Retinal pigment epithelial cell (primary cell): Measurements from ENCODE around the gene POLR3K.

Experiments
- DNase-seq: peaks from one replicate; pipeline ENCODE4 v3.0.0-alpha.2; 2010; ENCODE audit warnings: low read depth
- H3K4me3 ChIP-seq: 2 replicates; pipeline ENCODE4 v1.5.1; 2011; ENCODE audit warnings: mild to moderate bottlenecking, low read length, control low read depth, moderate library complexity
- CTCF ChIP-seq: conservative IDR thresholded peaks from 2 replicates; pipeline ENCODE4 v1.5.1; 2011; ENCODE audit warnings: low read depth, low read length, control low read depth, inconsistent platforms

POLR3K gene

DNA sequence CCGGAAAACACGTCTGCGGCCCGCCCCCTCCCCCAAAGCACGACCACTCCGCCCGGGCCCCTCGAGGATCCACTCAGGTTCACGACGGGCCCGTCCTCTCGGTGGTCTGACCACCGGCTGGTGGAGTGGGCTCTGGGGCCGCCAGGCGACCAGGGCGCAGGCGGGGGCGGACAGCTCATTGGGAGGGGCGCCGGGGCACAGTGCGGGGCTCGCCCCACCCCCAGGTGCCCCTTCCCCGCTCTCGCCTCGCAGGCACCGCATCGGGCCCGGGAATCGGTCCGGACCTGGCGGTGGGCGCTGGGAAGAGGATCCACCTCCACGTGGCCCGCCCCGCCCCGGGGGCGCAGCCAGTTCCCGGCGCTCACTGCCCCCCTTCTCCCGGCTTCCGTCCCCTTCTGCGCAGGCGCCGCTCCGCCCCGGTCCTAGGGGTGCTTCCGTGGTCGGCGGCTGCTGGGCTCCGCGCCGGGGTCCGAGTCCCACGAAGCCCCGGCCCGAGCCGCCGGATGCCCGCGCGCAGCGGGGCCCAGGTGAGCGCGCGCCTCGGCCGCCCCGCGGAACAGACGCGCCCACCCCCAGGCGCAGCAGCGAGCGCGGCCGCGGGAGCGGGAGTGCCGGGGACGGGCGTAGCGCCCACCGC, 24.5 kb upstream of the POLR3K start, which contains the start of gene MPG:
Gene MPG, plus strand, starts transcription at position 419 of the 637 bp plus-strand sequence. Its CDS starts 85 bp downstream, at position 504.
- TF ChIP-seq CTCF: no peak
- no peak for DNase-seq

DNA sequence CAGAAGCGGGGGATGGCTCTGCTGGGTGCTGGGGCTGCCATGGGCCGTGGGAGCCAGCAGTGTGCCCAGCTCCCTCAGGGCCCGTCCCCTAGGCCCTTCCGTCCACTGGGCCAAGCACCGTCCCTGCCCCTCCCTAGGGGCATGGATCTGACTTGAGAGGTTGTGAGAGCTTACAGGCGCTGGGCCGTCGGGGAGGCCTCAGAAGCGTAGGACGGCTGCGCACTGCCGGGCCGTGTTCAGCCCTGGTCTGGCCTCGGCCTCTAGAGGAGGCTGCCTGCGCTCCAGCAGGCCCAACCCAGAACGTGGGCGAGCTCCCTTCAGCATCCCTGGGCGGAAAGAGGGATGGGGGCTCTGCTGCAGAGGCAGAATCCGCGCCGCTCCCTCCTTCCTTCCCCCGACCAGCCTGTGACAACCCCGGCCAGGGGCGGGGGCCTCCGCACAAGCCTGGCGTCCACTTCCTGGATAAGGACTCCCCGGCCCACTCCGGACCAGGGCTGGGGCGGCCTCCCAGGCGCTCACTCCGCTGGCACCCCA, 23.9 kb upstream of the POLR3K start:
- TF ChIP-seq CTCF: no peak
- peak overlapping the region; percentile 57 for H3K4me3 ChIP-seq
- no peak for DNase-seq

More for the DNA sequence above, 24.5 kb upstream of the POLR3K start, which contains the start of gene MPG:
- H3K4me3 ChIP-seq: peak within 1 kb of the TSS; percentile 57

DNA sequence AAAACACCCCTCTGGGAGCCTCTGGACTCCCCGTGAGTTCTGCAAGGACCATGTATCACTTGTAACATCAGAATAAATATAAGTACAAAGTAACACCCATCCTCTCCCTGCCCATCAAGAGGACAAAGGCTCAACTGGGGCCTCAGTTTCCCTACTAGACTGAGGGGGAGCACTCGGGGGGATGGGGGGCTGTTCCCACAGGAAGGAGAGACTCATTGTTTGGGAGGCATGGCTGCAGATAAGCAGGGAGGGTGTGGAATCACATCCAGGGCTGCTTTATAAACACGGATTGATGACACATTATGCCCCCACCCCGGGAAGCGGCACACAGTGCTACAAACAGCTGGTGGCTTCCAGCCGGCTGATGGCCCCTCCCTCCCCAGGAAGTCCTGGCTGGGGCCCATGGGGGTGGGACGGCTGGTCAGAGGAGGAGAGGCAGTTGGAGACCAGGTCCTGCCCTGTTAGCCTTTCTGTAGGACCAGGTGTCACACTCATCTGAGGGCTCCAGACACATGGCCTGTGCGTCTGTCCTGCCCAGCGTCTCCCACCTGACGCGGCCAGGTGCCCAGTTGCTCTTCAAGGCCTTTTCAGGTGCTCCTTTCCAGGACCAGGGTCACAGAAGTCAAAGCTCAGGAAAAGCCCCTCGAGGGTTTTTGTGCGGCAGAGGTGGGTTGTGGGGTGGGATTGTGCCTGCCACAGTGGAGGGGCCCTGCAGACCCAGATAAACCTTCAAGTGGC, 23.3 kb upstream of the POLR3K start:
- DNase-seq: no peak
- no peak for TF ChIP-seq CTCF
- no peak overlapping the region for H3K4me3 ChIP-seq

DNA sequence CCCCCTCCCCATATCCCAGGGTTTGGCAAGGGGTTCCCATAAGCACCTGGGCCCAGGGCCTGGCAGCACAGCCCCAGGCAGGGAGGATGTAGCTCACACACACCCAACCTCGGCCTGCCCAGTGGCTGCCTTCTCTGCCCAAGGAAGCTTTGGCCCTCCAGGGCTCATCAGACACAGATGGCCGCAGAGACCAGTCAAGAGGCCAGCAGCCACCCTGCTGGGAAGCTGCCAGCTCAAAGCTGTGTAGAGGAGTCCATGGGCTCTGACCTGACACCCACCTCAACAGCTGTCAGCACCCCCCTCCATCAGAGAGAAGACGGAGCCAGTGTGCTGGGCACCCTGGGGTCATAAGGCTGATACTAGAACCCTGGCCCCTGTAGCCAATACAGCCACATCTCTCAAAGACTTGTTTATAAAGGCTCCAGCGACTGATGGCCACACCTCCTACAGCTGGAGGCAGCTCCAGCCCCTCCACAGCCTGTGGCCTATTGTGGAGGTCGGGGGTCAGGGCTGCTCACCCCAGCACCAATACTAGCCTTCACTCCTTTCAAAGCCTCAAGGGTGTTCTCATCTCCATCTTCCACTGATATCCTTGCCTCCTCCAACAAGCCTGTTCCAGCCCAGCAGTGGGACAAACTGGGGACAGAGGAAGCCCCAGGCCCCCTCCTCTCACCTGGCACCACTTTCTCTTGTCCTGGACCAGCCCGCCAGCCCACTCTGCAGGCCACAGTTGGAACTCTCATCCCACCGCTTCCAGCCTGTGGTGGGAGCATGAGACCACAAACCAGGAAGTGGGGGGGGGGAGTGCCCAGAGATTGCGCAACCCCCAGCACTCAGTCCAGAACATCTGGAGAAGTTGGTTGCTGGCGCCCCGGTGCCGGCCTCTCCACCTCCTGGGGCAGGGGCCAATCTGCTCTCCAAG, 22.4 kb upstream of the POLR3K start:
- TF ChIP-seq CTCF: peak; percentile 28
- no peak overlapping the region for H3K4me3 ChIP-seq
- no peak for DNase-seq

DNA sequence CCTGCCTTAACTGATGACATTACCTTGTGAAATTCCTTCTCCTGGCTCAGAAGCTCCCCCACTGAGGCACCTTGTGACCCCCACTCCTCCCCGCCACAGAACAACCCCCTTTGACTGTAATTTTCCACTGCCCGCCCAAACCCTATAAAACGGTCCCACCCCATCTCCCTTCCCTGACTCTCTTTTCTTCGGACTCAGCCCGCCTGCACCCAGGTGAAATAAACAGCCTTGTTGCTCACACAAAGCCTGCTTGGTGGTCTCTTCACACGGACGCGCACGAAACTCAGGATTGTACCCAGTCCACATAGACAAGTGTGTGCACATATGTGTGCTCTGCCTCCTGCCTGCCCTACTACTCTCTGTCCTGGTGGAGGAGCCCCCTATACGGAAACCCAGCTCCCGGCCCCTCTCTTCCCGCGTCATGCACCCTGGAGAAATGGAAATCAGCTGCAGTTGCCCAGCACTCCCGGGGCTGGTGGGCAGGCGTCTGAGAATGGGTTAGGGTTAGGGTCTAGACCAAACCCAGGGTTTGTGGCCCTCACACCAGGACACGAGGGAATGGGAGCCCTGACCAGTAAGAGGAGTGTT, 21.4 kb upstream of the POLR3K start:
- DNase-seq: no peak
- H3K4me3 ChIP-seq: no peak overlapping the region
- no peak for TF ChIP-seq CTCF

- no peak overlapping the region for H3K4me3 ChIP-seq
- no peak for TF ChIP-seq CTCF
- DNase-seq: no peak
These were observed 20.8 kb upstream of the POLR3K start for GRCh38 chr16:74051-74746.
